Endothelial cell of hepatic sinusoid (primary cell): ENCODE measurements around the gene COA1.
"Not testable (repeated sequence)": the region's sequence is repeated elsewhere in the genome, so short reads cannot be mapped to it uniquely, and the experiment has no call there.

ENCODE experiments used
- in situ Hi-C: cut with HindIII; loops from 2 replicates; pipeline ENCODE4 v1.10.0; 2017; ENCODE audit warnings: low sequenced_read_pairs

Gene COA1

DNA sequence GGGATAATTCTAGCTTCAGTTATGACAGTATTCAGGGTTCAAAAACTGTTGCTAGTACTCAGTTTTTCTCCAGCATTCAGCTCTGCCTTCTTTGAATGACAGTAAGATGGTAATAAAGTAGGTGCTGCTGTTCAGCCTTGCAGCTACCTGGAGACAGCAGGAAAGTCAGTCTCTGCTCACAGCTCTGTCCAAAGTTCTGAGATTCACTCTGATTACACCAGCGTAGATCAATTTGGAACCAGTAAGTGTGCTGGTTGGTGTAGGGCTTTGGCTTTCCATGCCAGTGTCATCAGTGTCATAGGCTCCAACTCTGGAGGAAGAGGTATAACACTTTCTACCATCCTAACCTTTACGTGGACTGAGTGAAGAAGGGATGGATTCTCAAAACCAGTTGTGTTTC is 120.2 kb downstream of the COA1 start:
- in situ Hi-C loops, result no loop called here

- in situ Hi-C loops, result no loop called here
Measured at GRCh38 chr7:43604251-43604650, 125.1 kb downstream of the COA1 start.

- in situ Hi-C loops, result no loop called here
Measured at GRCh38 chr7:43602256-43602655, 127.1 kb downstream of the COA1 start.

DNA sequence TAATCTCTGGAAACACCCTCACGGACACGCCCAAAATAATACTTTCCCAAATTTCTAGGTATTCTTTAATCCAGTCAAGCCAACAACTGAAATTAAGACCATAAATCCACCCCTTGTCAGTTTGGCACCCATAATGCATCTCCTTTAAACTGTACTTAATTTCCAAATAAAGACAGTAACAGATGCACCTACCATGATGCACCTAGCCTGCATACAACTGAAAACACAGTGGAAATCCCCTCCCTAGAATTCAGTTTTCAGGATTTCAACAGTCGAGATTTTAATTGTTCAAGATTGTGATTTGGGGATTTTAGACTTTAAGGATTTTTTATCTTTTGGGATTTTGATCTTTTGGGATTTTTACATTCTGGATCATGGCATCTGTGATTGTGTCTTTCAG is 129.3 kb downstream of the COA1 start:
- in situ Hi-C loops, result no loop called here

DNA sequence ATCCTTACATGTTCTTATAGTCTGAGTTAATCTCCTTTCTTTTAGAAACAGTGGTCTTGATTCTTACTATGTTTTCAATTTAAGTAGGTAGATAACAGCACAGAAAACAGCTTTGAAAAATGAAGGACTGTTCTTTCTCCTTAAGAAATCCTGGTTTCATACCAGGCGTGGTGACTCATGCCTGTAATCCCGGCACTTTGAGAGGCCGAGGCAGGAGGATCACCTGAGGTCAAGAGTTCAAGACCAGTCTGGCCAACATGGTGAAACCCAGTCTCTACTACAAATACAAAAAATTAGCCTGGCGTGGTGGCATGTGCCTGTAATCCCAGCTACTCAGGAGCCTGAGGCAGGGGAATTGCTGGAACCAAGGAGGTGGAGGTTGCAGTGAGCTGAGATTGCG is 132.9 kb downstream of the COA1 start:
- in situ Hi-C loops, result not testable (repeated sequence)

DNA sequence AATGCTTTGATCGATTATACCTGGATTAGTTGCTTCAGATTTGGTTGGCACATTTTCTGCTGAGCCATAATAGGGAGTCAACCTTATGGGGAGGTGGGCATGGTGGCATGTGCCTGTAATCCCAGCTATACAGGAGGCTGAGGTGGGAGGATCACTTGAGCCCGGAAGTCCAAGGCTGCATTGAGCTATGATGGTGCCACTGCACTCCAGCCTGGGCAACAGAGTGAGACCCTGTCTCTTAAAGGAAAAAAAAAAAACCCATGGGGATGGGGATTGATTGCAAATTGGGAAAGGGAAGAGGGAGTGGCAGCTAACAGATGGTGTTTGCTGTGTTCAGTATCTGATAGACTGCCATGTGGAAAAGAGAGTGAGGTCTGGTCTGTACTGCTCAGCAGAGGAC is 135.3 kb downstream of the COA1 start:
- in situ Hi-C loops, result no loop called here

DNA sequence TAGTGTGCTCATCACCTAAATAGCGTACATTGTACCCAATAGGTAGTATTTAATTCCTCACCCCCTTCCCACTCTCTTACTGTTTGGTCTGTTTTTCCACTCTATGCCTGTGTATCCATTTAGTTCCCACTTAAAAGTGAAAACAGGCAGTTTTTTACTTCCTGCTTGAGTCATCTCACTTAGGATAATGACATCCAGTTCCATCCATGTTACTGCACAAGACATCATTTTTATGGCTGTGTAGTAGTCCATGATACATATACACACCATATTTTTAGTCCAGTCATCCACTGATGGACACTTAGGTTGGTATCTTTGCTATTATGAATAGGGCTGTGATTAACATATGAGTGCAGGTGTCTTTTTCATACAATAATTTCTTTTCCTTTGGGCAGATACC is 136.3 kb downstream of the COA1 start:
- in situ Hi-C loops, result no loop called here

DNA sequence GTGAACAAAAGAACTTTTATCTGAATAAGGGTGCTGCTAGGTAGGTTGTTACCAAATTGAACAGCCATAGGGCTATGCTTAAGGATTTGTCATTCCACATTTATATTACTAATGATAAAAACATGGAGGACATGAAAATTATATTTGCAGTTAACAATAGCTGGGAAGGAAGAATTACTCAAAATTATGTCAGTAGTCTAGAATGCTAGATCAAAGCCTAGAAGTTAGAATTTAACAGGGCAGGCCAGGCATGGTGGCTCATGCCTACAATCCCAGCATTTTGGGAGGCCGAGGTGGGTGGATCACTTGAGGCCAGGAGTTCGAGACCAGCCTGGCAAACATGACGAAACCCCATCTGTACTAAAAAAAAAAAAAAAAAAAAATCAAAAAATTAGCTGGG is 137.0 kb downstream of the COA1 start:
- in situ Hi-C loops, result no loop called here

DNA sequence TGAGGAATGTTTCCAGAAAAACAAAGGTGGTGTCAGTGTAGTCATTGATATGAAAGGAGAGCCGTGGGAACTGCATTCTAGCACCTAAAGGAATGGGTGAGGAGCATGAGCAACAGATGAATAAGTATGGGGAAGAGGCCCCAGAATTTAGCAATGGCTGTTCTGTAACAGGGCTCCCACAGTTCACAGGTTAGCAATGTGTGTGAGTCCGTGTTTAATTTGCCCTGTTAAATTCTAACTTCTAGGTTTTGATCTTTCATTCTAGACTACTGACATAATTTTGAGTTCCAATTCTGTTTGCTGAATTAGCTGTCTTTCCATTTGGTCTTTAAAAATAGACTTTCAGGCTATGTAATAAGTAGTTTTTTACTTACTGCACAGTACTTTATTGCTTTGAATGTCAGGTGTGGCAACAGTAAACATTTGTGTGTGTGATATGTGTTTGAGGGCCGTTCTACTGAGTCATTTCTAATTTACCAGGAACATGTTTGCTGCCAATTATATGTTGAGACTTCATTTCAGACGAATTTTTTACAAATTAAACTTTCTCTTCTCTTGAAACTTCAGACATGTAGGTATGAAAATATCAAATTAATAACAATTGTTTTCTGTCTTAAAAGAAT is 137.7 kb downstream of the COA1 start:
- in situ Hi-C loops, result no loop called here

- in situ Hi-C loops, result no loop called here
Measured at GRCh38 chr7:43590862-43591557, 138.3 kb downstream of the COA1 start.

GRCh38 chr7:43589728-43590127 is 139.6 kb downstream of the COA1 start:
- in situ Hi-C loops, result no loop called here
